Neutrophil (primary cell): ENCODE data around the gene TPRG1.

ENCODE experiments used
- H3K27ac ChIP-seq: fragments of 200-600 bp; sonication (generic); 2 replicates; pipeline ENCODE4 v1.5.1; 2016; ENCODE audit warnings: mild to moderate bottlenecking, moderate library complexity
- H3K27me3 ChIP-seq: fragments of 200-600 bp; sonication (generic); 2 replicates; pipeline ENCODE4 v1.6.0; 2016; ENCODE audit warnings: mild to moderate bottlenecking
- H3K36me3 ChIP-seq: fragments of 200-600 bp; sonication (generic); 2 replicates; pipeline ENCODE4 v1.5.1; 2017
- H3K4me1 ChIP-seq, 2 experiments: fragments of 200-600 bp in 1 of 2; sonication (generic) in 1 of 2; 1 replicate in 1 of 2; 2 replicates in 1 of 2; pipeline versions ENCODE4 v1.5.1 to v1.6.1; 2013 to 2016; ENCODE audit warnings: low read depth in 1 of 2, low read length in 1 of 2, mild to moderate bottlenecking in 1 of 2, moderate library complexity in 1 of 2; ENCODE audit not compliant: control insufficient read depth in 1 of 2, insufficient read depth in 1 of 2
- H3K4me3 ChIP-seq, 2 experiments: fragments of 200-600 bp in 1 of 2; sonication (generic) in 1 of 2; 1 replicate in 1 of 2; 2 replicates in 1 of 2; pipeline ENCODE4 v1.5.1; 2013 to 2016; ENCODE audit warnings: low read depth in 1 of 2, low read length in 1 of 2, mild to moderate bottlenecking in 1 of 2, moderate library complexity in 1 of 2
- H3K9me3 ChIP-seq: fragments of 200-600 bp; sonication (generic); 2 replicates; pipeline ENCODE4 v1.5.1; 2016
- CTCF ChIP-seq: fragments of 200-600 bp; sonication (generic); IDR thresholded peaks from 2 replicates; pipeline ENCODE4 v1.5.1; 2016; ENCODE audit warnings: antibody characterized with exemption

The TPRG1 gene

GRCh38 chr3:189304465-189305351 lies 132.9 kb downstream of the TPRG1 start:
- H3K4me1 ChIP-seq = no peaks in the 10 kb centered on the region
- H3K4me3 ChIP-seq = no peak overlapping the region
- H3K27ac ChIP-seq = no peak overlapping the region
- no peaks in the 10 kb centered on the region for H3K36me3 ChIP-seq
- no peaks in the 10 kb centered on the region for H3K9me3 ChIP-seq
- H3K27me3 ChIP-seq = no peaks in the 10 kb centered on the region
- no peak for TF ChIP-seq CTCF

GRCh38 chr3:189305412-189305811 lies 133.6 kb downstream of the TPRG1 start:
- no peak overlapping the region for H3K27ac ChIP-seq

GRCh38 chr3:189307963-189308362 lies 136.2 kb downstream of the TPRG1 start:
- no peak overlapping the region for H3K27ac ChIP-seq
- H3K36me3 ChIP-seq = no peaks in the 10 kb centered on the region
- no peaks in the 10 kb centered on the region for H3K9me3 ChIP-seq
- no peak for TF ChIP-seq CTCF
- no peak overlapping the region for H3K4me3 ChIP-seq
- no peaks in the 10 kb centered on the region for H3K4me1 ChIP-seq
- no peaks in the 10 kb centered on the region for H3K27me3 ChIP-seq

More at GRCh38 chr3:189305412-189305811, 133.6 kb downstream of the TPRG1 start:
- no peak overlapping the region for H3K4me3 ChIP-seq
- H3K9me3 ChIP-seq = no peaks in the 10 kb centered on the region
- no peaks in the 10 kb centered on the region for H3K4me1 ChIP-seq
- H3K36me3 ChIP-seq = no peaks in the 10 kb centered on the region
- no peak for TF ChIP-seq CTCF
- no peaks in the 10 kb centered on the region for H3K27me3 ChIP-seq

GRCh38 chr3:189308608-189309007 lies 136.8 kb downstream of the TPRG1 start:
- H3K36me3 ChIP-seq = no peaks in the 10 kb centered on the region
- no peaks in the 10 kb centered on the region for H3K9me3 ChIP-seq
- no peaks in the 10 kb centered on the region for H3K27me3 ChIP-seq
- no peak for TF ChIP-seq CTCF
- no peak overlapping the region for H3K27ac ChIP-seq
- no peak overlapping the region for H3K4me3 ChIP-seq
- no peaks in the 10 kb centered on the region for H3K4me1 ChIP-seq

- Histone ChIP-seq H3K36me3 (no peaks in the 10 kb centered on the region), H3K4me3 (no peak overlapping the region), H3K4me1 (no peaks in the 10 kb centered on the region), H3K27ac (no peak overlapping the region), H3K27me3 (no peaks in the 10 kb centered on the region), H3K9me3 (no peaks in the 10 kb centered on the region)
- no peak for TF ChIP-seq CTCF
These were observed 137.7 kb downstream of the TPRG1 start for GRCh38 chr3:189309400-189309975.
